ENCODE data around the gene CTSW. TPM values are rescaled to one million over a fixed set of nuclear protein-coding genes. Genes with fewer than 3 reads are reported as not detected.

CTSW gene
- total and polyA plus RNA-seq, 2 donors, result 0.98 to 2.7 TPM

- Histone ChIP-seq H3K4me3 (ENCODE audit: low read depth, low read length) (no peak overlapping the region), H3K36me3 (ENCODE audit: insufficient read depth) (no peaks in the 10 kb centered on the region), H3K4me1 (ENCODE audit: insufficient read depth) (no peaks in the 10 kb centered on the region), H3K27ac (ENCODE audit: low read depth) (no peak overlapping the region)
- DNase-seq (ENCODE audit: extremely low spot score), result no peak
- WGBS, result 27% methylated on average over 5 of the region's 5 CpGs
Observed at GRCh38 chr11:65903068-65903481, 23.4 kb downstream of the CTSW start.

DNA sequence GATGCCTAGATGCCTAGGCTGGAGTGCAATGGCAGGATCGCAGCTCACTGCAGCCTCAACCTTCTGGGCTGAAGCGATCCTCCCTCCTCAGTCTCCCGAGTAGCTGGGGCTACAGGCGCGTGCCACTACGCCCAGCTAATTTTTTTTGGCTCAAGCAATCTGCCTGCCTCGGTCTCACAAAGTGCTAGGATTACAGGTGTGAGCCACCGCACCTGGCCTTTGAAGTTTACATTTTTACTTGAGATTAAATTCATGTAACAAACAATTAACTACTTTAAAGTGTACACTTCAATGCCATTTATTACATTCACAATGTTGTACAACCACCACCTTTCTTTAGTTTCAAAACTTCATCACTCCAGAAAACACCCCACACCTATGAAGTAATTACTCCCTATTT lies 24.1 kb downstream of the CTSW start:
- H3K4me1 ChIP-seq (ENCODE audit: insufficient read depth), result no peaks in the 10 kb centered on the region
- H3K36me3 ChIP-seq (ENCODE audit: insufficient read depth), result no peaks in the 10 kb centered on the region
- WGBS, result 78% methylated on average over 8 of the region's 8 CpGs
- no peak overlapping the region for H3K4me3 ChIP-seq (ENCODE audit: low read depth, low read length)
- DNase-seq (ENCODE audit: extremely low spot score), result no peak
- no peak overlapping the region for H3K27ac ChIP-seq (ENCODE audit: low read depth)

DNA sequence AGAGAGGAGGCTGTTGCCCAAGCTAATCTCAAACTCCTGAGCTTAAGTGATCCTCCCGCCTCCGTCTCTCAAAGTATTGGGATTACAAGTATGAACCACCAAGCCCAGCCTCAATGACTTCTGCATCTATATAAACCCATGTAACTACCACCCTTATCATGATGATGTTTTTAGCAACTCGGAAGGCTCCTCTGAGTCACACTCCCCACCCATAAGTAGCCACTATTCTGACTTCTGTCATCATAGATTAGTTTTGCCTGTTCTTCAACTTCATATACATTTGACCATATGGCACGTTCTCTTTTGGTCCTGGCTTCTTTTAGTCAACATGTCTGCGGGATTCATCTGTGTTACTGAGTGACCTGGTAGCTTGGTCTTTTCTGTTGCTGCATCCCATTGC lies 27.0 kb downstream of the CTSW start:
- 89% methylated on average over 5 of the region's 5 CpGs for WGBS
- DNase-seq (ENCODE audit: extremely low spot score), result no peak
- Histone ChIP-seq H3K4me3 (ENCODE audit: low read depth, low read length) (no peak overlapping the region), H3K4me1 (ENCODE audit: insufficient read depth) (no peaks in the 10 kb centered on the region), H3K27ac (ENCODE audit: low read depth) (no peak overlapping the region), H3K36me3 (ENCODE audit: insufficient read depth) (no peaks in the 10 kb centered on the region)

- Histone ChIP-seq H3K27ac (ENCODE audit: low read depth) (no peak overlapping the region), H3K36me3 (ENCODE audit: insufficient read depth) (no peaks in the 10 kb centered on the region), H3K4me1 (ENCODE audit: insufficient read depth) (no peaks in the 10 kb centered on the region), H3K4me3 (ENCODE audit: low read depth, low read length) (no peak overlapping the region)
- WGBS, result 68% methylated on average over 6 of the region's 6 CpGs
- no peak for DNase-seq (ENCODE audit: extremely low spot score)
Observed at GRCh38 chr11:65907878-65908277, 28.2 kb downstream of the CTSW start.

DNA sequence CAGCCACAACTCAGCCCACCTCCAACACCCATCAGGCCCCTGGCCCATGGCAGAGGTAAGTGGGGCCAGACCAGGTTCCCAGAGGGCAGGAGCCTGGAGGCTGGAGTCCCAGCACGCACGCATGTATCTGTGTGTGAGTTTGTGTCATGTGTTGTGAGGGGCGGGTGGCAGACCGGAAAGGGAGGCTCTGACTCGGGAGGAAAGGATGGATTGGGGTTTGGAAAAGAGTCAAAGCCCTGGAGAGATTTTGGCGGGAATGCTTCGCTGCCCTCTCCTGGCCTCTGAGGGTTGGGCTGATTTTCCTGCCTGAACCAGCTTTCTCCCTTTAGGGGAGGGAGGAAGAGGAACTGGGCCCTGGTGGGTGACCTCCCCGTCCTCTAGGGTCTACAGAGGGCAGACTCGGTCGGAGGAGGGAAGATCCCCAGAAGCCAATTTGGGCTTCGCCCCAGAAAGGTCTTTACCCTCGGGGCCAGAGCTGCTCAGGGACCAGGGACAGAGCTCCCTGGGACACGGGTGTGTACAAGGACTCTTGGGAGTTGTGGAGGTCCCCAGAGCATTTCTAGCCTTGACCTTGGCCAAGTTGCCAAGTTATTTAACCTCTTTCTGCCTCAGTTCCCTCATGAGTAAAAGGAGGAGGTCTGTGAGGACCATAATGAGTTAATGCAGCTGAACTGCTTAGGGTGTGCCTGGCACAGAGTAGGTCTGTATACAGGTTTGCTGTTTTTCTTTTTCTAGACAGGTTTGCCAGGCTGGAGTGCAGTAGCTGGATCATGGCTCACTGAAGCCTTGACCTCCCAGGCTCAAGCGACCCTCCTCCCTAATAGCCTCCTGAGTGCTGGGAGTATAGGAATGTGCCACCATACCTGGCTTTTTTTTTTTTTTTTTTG lies 32.3 kb downstream of the CTSW start:
- 18% methylated on average over 14 of the region's 14 CpGs for WGBS
- H3K4me3 ChIP-seq (ENCODE audit: low read depth, low read length), result no peak overlapping the region

GRCh38 chr11:65912845-65913244 lies 33.2 kb downstream of the CTSW start:
- Histone ChIP-seq H3K4me1 (ENCODE audit: insufficient read depth) (no peaks in the 10 kb centered on the region), H3K36me3 (ENCODE audit: insufficient read depth) (no peaks in the 10 kb centered on the region), H3K4me3 (ENCODE audit: low read depth, low read length) (no peak overlapping the region), H3K27ac (ENCODE audit: low read depth) (no peak overlapping the region)
- 36% methylated on average over 4 of the region's 4 CpGs for WGBS
- no peak for DNase-seq (ENCODE audit: extremely low spot score)

More for the DNA sequence above, 32.3 kb downstream of the CTSW start:
- Histone ChIP-seq H3K4me1 (ENCODE audit: insufficient read depth) (no peaks in the 10 kb centered on the region), H3K27ac (ENCODE audit: low read depth) (no peak overlapping the region), H3K36me3 (ENCODE audit: insufficient read depth) (no peaks in the 10 kb centered on the region)
- DNase-seq (ENCODE audit: extremely low spot score), result no peak

DNA sequence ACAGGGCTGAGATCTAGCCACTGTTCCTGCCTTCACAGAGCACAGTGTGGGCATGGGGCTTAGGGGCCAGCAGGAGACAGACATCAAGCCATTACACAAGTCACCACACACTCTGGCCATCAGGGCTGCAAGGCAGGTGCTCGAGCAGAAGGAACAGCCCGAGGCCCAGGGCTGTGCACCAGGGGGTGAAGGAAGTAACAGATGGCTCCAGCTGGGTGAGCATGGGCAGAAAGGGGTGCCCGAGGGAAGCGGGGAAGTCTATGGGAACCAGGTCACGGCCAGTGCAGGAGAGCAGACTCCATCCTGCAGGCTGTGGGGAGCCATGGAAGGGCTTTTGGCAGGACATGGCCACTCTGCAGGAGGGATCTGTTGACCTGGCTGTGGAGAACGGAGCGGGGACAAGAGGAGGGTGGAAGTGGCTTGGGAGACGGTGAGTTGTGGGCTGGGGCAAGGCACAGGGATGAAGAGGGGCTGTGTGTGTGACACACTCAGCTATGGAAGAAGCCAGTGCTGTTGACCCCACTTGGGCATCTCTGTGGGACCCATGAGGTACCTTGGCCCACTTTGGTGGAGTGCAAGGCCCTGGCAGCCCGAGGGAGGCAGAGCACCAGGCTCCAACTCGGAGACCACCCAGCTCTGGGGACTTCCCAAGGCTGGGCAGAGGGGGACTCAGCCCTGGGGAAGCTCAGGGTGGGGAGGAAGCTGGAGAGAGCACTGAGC lies 35.6 kb downstream of the CTSW start:
- H3K36me3 ChIP-seq (ENCODE audit: insufficient read depth), result no peaks in the 10 kb centered on the region
- 46% methylated on average over 10 of the region's 10 CpGs for WGBS
- H3K27ac ChIP-seq (ENCODE audit: low read depth), result peak overlapping the region; percentile 80
- peaks cover under 1% of the 10 kb centered on the region for H3K4me1 ChIP-seq (ENCODE audit: insufficient read depth)
- no peak for DNase-seq (ENCODE audit: extremely low spot score)
- no peak overlapping the region for H3K4me3 ChIP-seq (ENCODE audit: low read depth, low read length)

- Histone ChIP-seq H3K4me3 (ENCODE audit: low read depth, low read length) (no peak overlapping the region), H3K36me3 (ENCODE audit: insufficient read depth) (no peaks in the 10 kb centered on the region), H3K4me1 (ENCODE audit: insufficient read depth) (peaks cover 2% of the 10 kb centered on the region), H3K27ac (ENCODE audit: low read depth) (peak overlapping the region; percentile 55)
- 10% methylated on average over 13 of the region's 13 CpGs for WGBS
- DNase-seq (ENCODE audit: extremely low spot score), result no peak
Observed at GRCh38 chr11:65915821-65916251, 36.2 kb downstream of the CTSW start.

GRCh38 chr11:65916391-65916790 lies 36.8 kb downstream of the CTSW start:
- H3K27ac ChIP-seq (ENCODE audit: low read depth), result peak overlapping the region; percentile 33

DNA sequence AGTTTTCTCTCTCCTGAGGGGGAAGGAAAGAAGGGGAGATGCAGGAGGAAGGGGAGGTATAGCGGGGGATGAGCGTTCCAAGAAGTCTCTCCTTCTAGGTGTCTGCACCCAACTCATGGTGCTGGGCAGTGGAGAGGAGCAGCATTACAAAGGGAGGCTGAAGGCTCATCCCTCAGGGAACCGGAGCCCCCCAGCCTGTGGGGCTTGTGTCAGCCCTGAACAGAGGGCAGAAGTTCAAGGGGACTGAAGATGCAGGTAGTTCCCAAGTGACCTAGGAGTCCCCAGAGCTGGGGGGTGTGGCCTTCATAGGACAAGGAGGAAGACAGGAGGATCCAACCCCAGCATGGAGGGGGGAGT lies 37.4 kb downstream of the CTSW start:
- WGBS, result 87% methylated on average over 3 of the region's 3 CpGs
- Histone ChIP-seq H3K4me3 (ENCODE audit: low read depth, low read length) (no peak overlapping the region), H3K36me3 (ENCODE audit: insufficient read depth) (no peaks in the 10 kb centered on the region), H3K4me1 (ENCODE audit: insufficient read depth) (peaks cover 2% of the 10 kb centered on the region), H3K27ac (ENCODE audit: low read depth) (no peak overlapping the region)
- no peak for DNase-seq (ENCODE audit: extremely low spot score)

More at GRCh38 chr11:65916391-65916790, 36.8 kb downstream of the CTSW start:
- no peaks in the 10 kb centered on the region for H3K36me3 ChIP-seq (ENCODE audit: insufficient read depth)
- no peak for DNase-seq (ENCODE audit: extremely low spot score)
- 67% methylated on average over 7 of the region's 7 CpGs for WGBS
- peaks cover 2% of the 10 kb centered on the region for H3K4me1 ChIP-seq (ENCODE audit: insufficient read depth)
- no peak overlapping the region for H3K4me3 ChIP-seq (ENCODE audit: low read depth, low read length)

DNA sequence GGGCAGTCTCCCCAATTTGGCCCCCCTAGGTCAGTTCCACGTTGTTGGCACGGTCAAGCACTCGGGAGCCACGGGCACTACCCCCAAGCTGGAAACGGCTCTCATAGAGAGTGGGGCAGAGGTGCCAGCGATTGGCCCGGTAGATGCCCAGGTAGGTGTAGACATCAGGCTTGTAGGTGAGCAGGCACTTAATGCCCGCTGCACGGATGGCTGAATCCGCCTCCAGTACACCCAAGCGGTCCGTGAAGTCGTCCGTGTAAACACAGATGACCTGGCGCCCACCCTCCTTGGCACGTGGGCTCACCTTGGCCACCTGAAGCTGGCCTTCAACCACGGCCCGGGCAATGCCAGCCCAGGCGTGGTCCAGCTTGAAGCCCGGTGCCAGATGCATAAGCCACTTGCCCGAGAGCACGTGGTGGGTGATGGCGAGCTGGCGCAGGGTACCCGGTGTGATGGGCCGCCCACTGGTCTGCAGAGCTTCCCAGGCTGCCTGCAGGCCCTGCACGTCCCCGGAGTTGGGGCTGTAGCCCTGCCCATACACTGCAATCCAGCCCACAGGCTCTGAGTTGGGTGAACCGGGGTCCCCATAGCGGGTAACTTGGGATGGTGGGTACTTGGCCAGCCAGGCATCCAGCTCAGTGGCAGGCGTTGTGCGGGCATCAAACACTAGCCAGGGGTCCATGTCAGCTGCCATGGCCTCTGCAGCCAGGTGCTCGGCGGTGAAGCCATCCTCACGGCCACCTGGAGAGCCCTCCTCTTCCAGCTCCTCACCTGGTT lies 38.0 kb downstream of the CTSW start:
- Histone ChIP-seq H3K27ac (ENCODE audit: low read depth) (peak overlapping the region; percentile 94), H3K4me1 (ENCODE audit: insufficient read depth) (peaks cover 2% of the 10 kb centered on the region), H3K36me3 (ENCODE audit: insufficient read depth) (no peaks in the 10 kb centered on the region), H3K4me3 (ENCODE audit: low read depth, low read length) (peak overlapping the region; percentile 74)
- DNase-seq (ENCODE audit: extremely low spot score), result no peak
- 77% methylated on average over 35 of the region's 35 CpGs for WGBS

- H3K4me1 ChIP-seq (ENCODE audit: insufficient read depth), result peaks cover 2% of the 10 kb centered on the region
- H3K27ac ChIP-seq (ENCODE audit: low read depth), result peak within 1 kb of the TSS; percentile 94
- no peak for DNase-seq (ENCODE audit: extremely low spot score)
- no peaks in the 10 kb centered on the region for H3K36me3 ChIP-seq (ENCODE audit: insufficient read depth)
- peak within 1 kb of the TSS; percentile 86 for H3K4me3 ChIP-seq (ENCODE audit: low read depth, low read length)
- 4% methylated on average over 77 of the region's 77 CpGs for WGBS
Observed at GRCh38 chr11:65918211-65919140, 38.8 kb downstream of the CTSW start, which contains the start of gene C11orf68. Gene C11orf68, minus strand, starts transcription at chr11:65919062. Its CDS starts 31 bp downstream, at chr11:65919031.

Data from urinary bladder (tissue), 4 donors.